Right lobe of liver (tissue), 6 donors: ENCODE measurements around the gene TRIM38. TPM values are rescaled to one million over a fixed set of nuclear protein-coding genes. Genes with fewer than 3 reads are reported as not detected.

Source experiments
- ATAC-seq, 4 donors: fragments of 200-7000 bp; cut with Tn5 transposase; one replicate each; pipeline ENCODE4 v1.9.1; 2020; ENCODE audit warnings: mild to moderate bottlenecking in 4 of 4, moderate library complexity in 4 of 4
- DNase-seq, 3 donors: peaks; one replicate each; pipeline ENCODE4 v3.0.0-alpha.2; 2020
- H3K27ac ChIP-seq, 3 donors: fragments of 200-600 bp; one replicate each; pipeline ENCODE4 v1.8.0; 2022
- H3K27me3 ChIP-seq, 2 donors: fragments of 200-600 bp; one replicate each; pipeline ENCODE4 v1.8.0; 2022
- H3K36me3 ChIP-seq, 4 donors: fragments of 200-600 bp; sonication (generic) in 1 of 4; one replicate each; pipeline versions ENCODE4 v1.5.1 to v1.8.0; 2017 to 2022; ENCODE audit warnings: control low read depth in 1 of 4
- H3K4me1 ChIP-seq, 4 donors: fragments of 200-600 bp; sonication (generic) in 1 of 4; one replicate each; pipeline versions ENCODE4 v1.5.1 to v1.8.0; 2017 to 2022; ENCODE audit warnings: control low read depth in 1 of 4
- H3K4me3 ChIP-seq, 3 donors: fragments of 200-600 bp; one replicate each; pipeline ENCODE4 v1.8.0; 2022
- H3K9me3 ChIP-seq, 4 donors: fragments of 200-600 bp; sonication (generic) in 1 of 4; one replicate each; pipeline versions ENCODE4 v1.5.1 to v1.8.0; 2017 to 2022; ENCODE audit warnings: control low read depth in 1 of 4
- POLR2A ChIP-seq: fragments of 450-650 bp; IDR thresholded peaks from one replicate; pipeline ENCODE4 v1.6.1; 2017; ENCODE audit warnings: antibody characterized with exemption, mild to moderate bottlenecking
- WGBS: methylation state at CpG from one replicate; pipeline ENCODE4 v1.1.6; 2018; ENCODE audit warnings: low coverage, low lambda C conversion rate; ENCODE audit not compliant: insufficient coverage; ENCODE audit errors: missing lambda C conversion rate; 5-methylcytosine and 5-hydroxymethylcytosine counted together
- intact Hi-C, 2 donors: fragments of 100-400 bp; cut with DNase I; formaldehyde crosslinking; loops; one replicate each; pipeline versions ENCODE4 v1.11.2 to v1.14.1; 2022
- small RNA-seq, 2 experiments: library from RNA; depleted of rRNA; stranded (forward); fragments of <200 nt; gene quantifications; one replicate each; pipeline ENCODE3, GENCODE V24; 2016
- total RNA-seq, 6 experiments: library from RNA; depleted of rRNA in 2 of 6; stranded (reverse); fragments of >200 nt in 2 of 6; fragmentation: NEBNext Ultra II Directional in 3 of 6; extraction: Animal tissue kit (Norgen Biotek cat#: 25700) in 3 of 6; gene quantifications; one replicate each; pipeline versions ENCODE4 v1.1.0 to v1.2.4, GENCODE V29; 2016 to 2023
- TF ChIP-seq, protein P1 (sequence below), 4 donors: fragments of 200-600 bp in 3 of 4; fragments of 450-650 bp in 1 of 4; IDR thresholded peaks; one replicate each; pipeline versions ENCODE4 v1.5.1 to v1.8.0; 2016 to 2022; ENCODE audit warnings: antibody characterized with exemption in 4 of 4, mild to moderate bottlenecking in 2 of 4
- donor health status: DM: no; HTN: yes; CAD: no.
- donor health status: DM: no; HTN: no; CAD: no.
- donor health status: DM: no; HTN: no; CAD: no.
- donor health status: DM: no; HTN: yes; CAD: no.
- donor health status: DM: no; HTN: yes; CAD: no.

Gene TRIM38
- total RNA-seq, 6 experiments from 2014 or later = 3.1 to 7.2 (median 4.5) TPM

DNA sequence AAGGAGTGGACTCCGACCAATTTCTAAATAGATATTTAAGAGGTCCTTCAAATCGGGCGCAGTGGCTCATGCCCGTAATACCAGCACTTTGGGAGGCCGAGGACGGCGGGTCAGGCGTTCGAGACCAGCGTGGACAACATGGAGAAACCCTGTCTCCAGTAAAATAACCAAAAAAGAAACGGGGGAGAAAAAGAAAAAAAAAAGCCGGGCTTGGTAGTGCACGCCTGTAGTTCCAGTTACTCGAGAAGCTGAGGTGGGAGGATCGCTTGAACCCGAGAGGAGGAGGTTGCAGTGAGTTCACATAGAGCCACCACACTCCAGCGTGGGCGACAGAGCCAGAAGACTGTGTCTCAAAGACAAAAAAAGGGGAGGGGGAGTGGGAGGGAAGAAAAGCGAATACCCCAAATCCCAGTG is 71.3 kb downstream of the TRIM38 start:
- Histone ChIP-seq H3K27me3 (no peaks in the 10 kb centered on the region), H3K4me1 (peaks cover 0 to 16% (median 4%) of the 10 kb centered on the region in 4 donors), H3K9me3 (no peaks in the 10 kb centered on the region), H3K36me3 (no peaks in the 10 kb centered on the region), H3K27ac (peak overlapping the region; percentile 65 to 80 (median 75)), H3K4me3 (peak overlapping the region; percentile 4 to 62 (median 59))
- WGBS = 5% methylated on average over 19 of the region's 19 CpGs
- intact Hi-C loops = no loop called here
- ATAC-seq = peak; percentile 3 to 14 (median 10)
- TF ChIP-seq, protein P1, sequence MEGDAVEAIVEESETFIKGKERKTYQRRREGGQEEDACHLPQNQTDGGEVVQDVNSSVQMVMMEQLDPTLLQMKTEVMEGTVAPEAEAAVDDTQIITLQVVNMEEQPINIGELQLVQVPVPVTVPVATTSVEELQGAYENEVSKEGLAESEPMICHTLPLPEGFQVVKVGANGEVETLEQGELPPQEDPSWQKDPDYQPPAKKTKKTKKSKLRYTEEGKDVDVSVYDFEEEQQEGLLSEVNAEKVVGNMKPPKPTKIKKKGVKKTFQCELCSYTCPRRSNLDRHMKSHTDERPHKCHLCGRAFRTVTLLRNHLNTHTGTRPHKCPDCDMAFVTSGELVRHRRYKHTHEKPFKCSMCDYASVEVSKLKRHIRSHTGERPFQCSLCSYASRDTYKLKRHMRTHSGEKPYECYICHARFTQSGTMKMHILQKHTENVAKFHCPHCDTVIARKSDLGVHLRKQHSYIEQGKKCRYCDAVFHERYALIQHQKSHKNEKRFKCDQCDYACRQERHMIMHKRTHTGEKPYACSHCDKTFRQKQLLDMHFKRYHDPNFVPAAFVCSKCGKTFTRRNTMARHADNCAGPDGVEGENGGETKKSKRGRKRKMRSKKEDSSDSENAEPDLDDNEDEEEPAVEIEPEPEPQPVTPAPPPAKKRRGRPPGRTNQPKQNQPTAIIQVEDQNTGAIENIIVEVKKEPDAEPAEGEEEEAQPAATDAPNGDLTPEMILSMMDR (IDR thresholded peaks at IDR 0.05) = no peak
- no peak for TF ChIP-seq POLR2A
- DNase-seq = no peak

DNA sequence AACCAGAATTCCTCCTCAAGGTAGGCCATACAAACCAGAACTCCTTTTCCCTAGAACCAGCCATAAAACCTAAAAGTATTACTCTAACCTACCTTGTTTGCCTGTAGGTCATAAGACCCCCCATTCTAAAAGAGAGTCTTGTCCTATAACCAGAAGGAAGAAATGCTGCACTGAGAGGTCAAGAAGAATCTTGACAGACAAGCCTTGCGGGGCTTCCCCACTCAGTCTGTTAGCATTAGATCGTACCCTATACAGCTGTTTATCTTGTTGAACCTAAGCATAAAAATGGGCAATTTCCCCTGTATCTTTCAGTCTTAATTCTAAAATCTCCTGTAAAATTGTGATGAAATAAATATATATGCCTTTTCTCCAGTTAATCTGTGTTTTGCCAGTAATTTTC is 72.3 kb downstream of the TRIM38 start:
- TF ChIP-seq, protein P1 (IDR thresholded peaks at IDR 0.05) = no peak
- no peak for TF ChIP-seq POLR2A
- no peaks in the 10 kb centered on the region for H3K36me3 ChIP-seq
- 100% methylated on average over 2 of the region's 2 CpGs for WGBS
- intact Hi-C loops = no loop called here
- no peak for ATAC-seq
- no peaks in the 10 kb centered on the region for H3K9me3 ChIP-seq
- no peak overlapping the region for H3K27ac ChIP-seq
- no peak overlapping the region for H3K4me3 ChIP-seq
- H3K27me3 ChIP-seq = no peaks in the 10 kb centered on the region
- peaks cover 0 to 16% (median 4%) of the 10 kb centered on the region in 4 donors for H3K4me1 ChIP-seq
- no peak for DNase-seq

Small RNA genes lying within 50 kb of the gene (small RNA-seq; reads per million reads assigned to genes)
- 0 reads per million in 2 experiments for gene HIST1H1PS2

Other genes with a start within 250 kb of the TRIM38 start
- gene SLC17A4, start 208.1 kb upstream of the TRIM38 start, total RNA-seq = 10 to 100 TPM in 4 of 6 experiments, 1 to 10 TPM in 2; 6.8 to 23.7 (median 19.5) TPM
- 10 to 100 TPM; 10.5 to 22.8 (median 14.5) TPM for gene SLC17A1, start 130.8 kb upstream of the TRIM38 start, total RNA-seq
- 10 to 100 TPM in 5 of 6 experiments, 1 to 10 TPM in 1; 9.5 to 31.4 (median 20.8) TPM for gene SLC17A3, start 88.6 kb upstream of the TRIM38 start, total RNA-seq
- 10 to 100 TPM; 23.3 to 40.7 (median 33.4) TPM for gene SLC17A2, start 32.1 kb upstream of the TRIM38 start, total RNA-seq
- gene HFE, start 124.6 kb downstream of the TRIM38 start, total RNA-seq = 10 to 100 TPM in 5 of 6 experiments, 1 to 10 TPM in 1; 8.9 to 20.7 (median 15.8) TPM